ENCODE data around the gene FBXO48. TPM values are rescaled to one million over a fixed set of nuclear protein-coding genes. Genes with fewer than 3 reads are reported as not detected.

The FBXO48 gene
- total and polyA plus RNA-seq, 12 donors = 0.27 to 1.2 (median 0.86) TPM

DNA sequence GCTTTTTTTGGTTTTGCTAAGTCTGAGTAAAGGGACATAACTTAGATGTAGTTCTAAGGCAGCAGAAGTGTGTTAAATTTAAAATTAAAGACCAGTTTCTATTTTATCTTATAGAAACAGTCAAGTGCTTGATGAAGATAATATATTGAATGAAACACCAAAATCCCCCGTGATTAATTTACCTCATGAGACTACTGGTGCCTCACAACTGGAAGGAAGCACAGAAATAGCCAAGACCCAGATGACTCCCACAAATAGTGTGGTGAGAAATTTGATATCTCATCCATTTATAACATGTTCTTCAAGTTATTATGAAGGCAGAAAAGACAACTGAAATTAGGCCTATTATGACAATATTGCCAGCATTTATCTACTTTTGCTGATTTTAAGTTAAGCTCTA is 45.9 kb upstream of the FBXO48 start:
- WGBS, 2 donors = 36 to 47% methylated on average over 1 of the region's 1 CpG
- TF ChIP-seq, protein P1, sequence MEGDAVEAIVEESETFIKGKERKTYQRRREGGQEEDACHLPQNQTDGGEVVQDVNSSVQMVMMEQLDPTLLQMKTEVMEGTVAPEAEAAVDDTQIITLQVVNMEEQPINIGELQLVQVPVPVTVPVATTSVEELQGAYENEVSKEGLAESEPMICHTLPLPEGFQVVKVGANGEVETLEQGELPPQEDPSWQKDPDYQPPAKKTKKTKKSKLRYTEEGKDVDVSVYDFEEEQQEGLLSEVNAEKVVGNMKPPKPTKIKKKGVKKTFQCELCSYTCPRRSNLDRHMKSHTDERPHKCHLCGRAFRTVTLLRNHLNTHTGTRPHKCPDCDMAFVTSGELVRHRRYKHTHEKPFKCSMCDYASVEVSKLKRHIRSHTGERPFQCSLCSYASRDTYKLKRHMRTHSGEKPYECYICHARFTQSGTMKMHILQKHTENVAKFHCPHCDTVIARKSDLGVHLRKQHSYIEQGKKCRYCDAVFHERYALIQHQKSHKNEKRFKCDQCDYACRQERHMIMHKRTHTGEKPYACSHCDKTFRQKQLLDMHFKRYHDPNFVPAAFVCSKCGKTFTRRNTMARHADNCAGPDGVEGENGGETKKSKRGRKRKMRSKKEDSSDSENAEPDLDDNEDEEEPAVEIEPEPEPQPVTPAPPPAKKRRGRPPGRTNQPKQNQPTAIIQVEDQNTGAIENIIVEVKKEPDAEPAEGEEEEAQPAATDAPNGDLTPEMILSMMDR (IDR thresholded peaks at IDR 0.05) = no peak
- DNase-seq = no peak
- Histone ChIP-seq H3K9me3 (peaks cover 0 to 19% (median 0%) of the 10 kb centered on the region in 11 donors), H3K27ac (no peak overlapping the region), H3K27me3 (no peaks in the 10 kb centered on the region), H3K4me1 (peaks cover 0 to 5% (median 0%) of the 10 kb centered on the region in 9 donors), H3K36me3 (peaks cover 0 to 5% (median 0%) of the 10 kb centered on the region in 9 donors), H3K4me3 (no peak overlapping the region)
- intact Hi-C loops (cut with DNase I) = no loop called here
- ATAC-seq = no peak

DNA sequence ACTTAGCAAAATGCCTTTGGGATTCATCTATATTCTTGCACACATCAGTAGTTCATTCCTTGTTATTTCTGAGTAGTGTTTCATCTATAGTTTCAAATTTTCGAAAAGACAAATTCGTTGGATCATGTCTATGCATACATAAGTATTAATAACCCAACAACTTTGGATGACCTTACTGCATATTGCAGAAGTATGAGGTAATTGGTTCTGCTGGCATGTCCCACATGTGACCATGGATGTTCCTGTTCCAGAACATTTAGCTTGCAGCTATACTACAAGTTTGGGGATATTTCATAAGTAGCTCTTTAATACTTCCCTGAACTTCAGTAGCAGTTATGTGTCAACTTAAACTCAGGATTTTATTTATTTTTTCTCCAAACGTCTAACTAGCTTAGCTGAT is 45.2 kb upstream of the FBXO48 start:
- Histone ChIP-seq H3K27me3 (no peaks in the 10 kb centered on the region), H3K27ac (no peak overlapping the region), H3K9me3 (peaks cover 0 to 19% (median 0%) of the 10 kb centered on the region in 11 donors), H3K4me1 (peaks cover 0 to 5% (median 0%) of the 10 kb centered on the region in 9 donors), H3K4me3 (no peak overlapping the region), H3K36me3 (peaks cover 0 to 11% (median 0%) of the 10 kb centered on the region in 9 donors)
- TF ChIP-seq, protein P1 (IDR thresholded peaks at IDR 0.05) = no peak
- intact Hi-C loops (cut with DNase I) = no loop called here
- WGBS, 2 donors = 62 to 65% methylated on average over 3 of the region's 3 CpGs
- no peak for DNase-seq
- ATAC-seq = no peak

DNA sequence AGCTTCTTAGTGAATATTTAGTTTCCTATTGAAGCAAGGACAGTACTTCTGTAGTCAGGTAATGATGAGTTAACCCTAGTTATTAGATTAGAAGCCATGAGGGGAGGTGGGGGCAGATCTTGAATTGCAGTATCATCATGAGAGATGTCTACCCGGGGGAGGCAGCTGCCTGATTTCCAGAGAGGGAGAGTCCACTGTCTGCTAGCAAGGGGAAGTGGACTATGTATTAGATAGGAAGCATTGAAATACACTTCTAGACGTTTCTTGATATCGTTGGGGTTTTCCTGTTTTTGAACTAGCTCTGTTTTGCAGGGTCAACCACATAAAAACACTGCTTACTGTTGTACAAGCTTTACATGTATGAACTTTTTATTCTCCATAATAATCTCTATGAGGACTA is 39.1 kb upstream of the FBXO48 start:
- intact Hi-C loops (cut with DNase I) = no loop called here

DNA sequence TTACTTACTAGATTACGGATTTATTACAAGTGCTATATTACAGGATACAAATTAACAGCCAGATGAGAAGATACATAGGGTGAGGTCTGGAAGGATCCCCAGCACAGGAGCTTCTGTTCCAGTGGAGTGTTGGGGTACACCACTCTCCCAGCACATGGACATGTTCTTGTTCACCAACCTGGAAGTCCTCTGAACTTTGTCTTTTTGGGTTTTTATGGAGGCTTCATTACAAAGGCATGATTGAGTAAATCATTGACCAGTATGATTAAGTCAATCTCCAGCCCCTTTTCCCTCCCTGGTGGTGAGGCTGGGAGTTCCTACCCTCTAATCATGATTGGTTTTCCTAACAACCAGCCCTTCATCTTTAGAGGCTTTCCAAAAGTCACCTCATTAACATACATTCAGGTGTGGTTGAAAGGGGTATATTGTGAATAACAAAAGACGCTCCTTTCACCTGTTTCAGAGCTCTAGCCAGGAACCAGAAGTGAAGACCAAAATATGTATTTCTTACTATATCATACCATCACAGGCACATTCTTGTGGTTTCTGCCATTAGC is 38.6 kb upstream of the FBXO48 start:
- Histone ChIP-seq H3K4me1 (no peaks in the 10 kb centered on the region), H3K27me3 (no peaks in the 10 kb centered on the region), H3K27ac (no peak overlapping the region), H3K4me3 (no peak overlapping the region), H3K36me3 (peaks cover 0 to 28% (median 4%) of the 10 kb centered on the region in 9 donors), H3K9me3 (peaks cover 0 to 7% (median 0%) of the 10 kb centered on the region in 11 donors)
- intact Hi-C loops (cut with DNase I) = no loop called here
- ATAC-seq (no peak), DNase-seq (no peak)
- WGBS, 2 donors = 97 to 100% methylated on average over 2 of the region's 2 CpGs
- TF ChIP-seq, protein P1 (IDR thresholded peaks at IDR 0.05) = no peak

More for the DNA sequence above, 39.1 kb upstream of the FBXO48 start:
- no peak overlapping the region for H3K27ac ChIP-seq
- H3K4me1 ChIP-seq = no peaks in the 10 kb centered on the region
- ATAC-seq (no peak), DNase-seq (no peak)
- H3K4me3 ChIP-seq = no peak overlapping the region
- peaks cover 0 to 7% (median 0%) of the 10 kb centered on the region in 11 donors for H3K9me3 ChIP-seq
- WGBS, 2 donors = 60% methylated on average over 3 of the region's 3 CpGs
- TF ChIP-seq, protein P1 (IDR thresholded peaks at IDR 0.05) = no peak
- H3K27me3 ChIP-seq = no peaks in the 10 kb centered on the region
- peaks cover 0 to 28% (median 4%) of the 10 kb centered on the region in 9 donors for H3K36me3 ChIP-seq
